Measurements from ENCODE around the gene CHRNE.
"Not testable (repeated sequence)": the region's sequence is repeated elsewhere in the genome, so short reads cannot be mapped to it uniquely, and the experiment has no call there.

CHRNE gene

DNA sequence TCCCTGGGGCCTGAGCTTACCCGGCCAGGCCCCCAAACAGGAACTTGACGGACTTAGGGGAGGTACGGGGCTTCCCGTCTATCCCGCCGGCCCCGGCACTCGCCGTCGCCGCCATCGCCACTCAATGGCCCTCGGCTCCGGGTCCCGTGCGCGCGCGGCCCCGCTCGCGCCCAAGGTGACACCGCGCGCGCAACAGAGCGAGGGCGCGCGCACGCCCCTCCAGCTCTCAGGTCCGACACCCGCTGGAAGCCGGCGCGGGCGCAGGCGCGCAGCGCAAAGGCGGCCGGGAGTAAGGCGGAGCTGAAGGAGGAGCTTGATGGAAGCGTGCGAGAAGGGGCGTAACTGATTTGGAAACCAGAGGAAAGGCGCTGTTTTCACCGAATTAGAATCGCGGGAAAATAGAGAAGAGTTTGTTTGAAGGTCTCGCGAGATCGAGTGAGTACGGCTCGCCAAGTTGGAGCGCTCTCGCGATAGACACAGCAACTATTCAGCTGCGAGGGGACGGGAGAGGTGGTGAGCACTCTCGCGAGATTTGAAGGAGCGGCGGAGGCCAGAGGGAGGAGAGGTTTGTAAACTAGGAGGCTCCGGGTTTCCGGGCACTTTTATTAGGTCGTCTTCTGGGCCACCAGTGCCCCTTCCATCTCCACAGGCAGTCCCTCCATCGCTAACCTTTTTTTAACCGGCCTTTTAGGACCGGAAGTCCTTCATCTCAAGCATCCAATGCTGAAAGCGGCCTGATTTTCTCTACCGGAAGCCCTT, 37.1 kb upstream of the CHRNE start, which contains the start of the genes RNF167 and SLC25A11:
RNF167 (plus strand) TSS at position 473 of the 759 bp plus-strand sequence. CDS start 642 bp downstream, outside the sequence.
SLC25A11 (minus strand) TSS at position 251 of the 759 bp plus-strand sequence; CDS start at position 115, 136 bp downstream.
- DNase-seq (ENCODE audit: low spot score), result peak; percentile 91

DNA sequence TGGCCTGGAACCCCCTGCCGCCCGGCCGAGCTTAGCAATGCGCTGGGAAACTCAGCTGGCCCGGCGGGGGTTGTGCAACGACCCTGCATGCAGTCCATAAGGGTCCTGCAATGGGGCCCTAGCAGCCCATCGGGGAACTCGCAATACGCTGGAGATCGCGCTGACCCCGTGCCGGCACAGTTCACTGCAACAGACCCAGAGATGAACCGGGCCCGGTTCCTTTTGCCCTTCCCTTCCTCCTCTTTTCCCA, 36.6 kb upstream of the CHRNE start:
- peak; percentile 41 for DNase-seq (ENCODE audit: low spot score)

DNA sequence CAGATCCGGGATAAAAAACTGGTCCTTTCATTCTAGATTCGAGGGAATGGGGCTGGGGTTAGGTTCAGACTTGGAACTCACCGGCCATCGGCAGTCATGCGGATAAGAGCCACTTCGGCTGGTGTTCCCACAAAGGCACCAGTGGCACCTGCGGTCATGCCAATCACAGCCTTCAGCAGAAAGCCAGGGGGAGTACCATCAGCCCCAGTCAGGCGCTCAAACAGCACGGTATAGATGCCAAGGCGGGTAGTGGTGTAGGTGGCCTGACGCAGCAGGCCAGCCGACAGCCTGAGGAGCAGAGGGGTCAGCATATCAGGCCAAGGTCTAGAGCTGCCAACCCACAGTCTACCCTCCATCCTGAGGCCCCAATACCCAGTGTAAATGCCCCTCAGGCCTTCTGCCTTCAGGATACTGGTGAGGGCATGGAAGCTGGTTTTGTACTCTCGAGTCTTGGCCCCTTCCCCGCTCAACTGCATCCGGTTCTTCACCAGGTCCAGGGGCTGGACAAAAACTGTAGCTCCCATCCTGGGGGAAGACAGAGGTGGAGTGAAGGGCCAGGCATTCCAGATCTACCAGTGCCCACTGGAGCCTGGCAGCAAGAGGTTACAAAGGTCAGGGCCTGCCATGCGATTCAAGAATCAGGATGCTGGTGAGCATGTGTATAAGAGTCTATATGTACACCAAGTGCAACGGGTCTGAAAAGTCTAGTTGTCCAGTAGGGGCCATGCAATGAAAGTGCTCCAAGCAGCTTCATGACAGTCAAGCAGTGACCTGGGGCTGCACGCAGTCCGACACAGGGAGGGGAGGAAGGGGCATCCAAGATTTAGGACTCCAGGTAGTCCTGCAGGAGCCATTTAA, 36.0 kb upstream of the CHRNE start:
- no peak for DNase-seq (ENCODE audit: low spot score)

DNA sequence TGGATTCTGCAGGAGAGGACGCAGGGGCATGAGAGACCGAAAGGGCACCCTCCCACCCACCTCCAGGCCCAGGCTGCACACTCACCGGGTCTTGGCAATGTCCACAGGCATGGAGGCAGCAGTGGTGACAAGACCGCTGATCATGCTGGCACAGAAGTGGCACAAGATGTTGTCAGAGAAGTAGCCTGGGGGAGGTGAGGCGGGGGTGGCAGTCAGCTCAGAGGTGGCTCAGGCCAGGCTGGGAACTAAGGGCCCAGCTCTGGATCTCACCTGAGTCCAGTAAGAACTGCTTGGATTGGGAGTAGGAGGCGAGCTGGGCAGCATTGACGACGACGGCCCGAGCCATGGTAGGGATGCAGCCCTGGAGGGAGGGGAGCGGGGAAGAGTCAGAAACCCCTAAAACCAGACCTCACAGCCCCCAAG, 35.2 kb upstream of the CHRNE start:
- DNase-seq (ENCODE audit: low spot score), result no peak

DNA sequence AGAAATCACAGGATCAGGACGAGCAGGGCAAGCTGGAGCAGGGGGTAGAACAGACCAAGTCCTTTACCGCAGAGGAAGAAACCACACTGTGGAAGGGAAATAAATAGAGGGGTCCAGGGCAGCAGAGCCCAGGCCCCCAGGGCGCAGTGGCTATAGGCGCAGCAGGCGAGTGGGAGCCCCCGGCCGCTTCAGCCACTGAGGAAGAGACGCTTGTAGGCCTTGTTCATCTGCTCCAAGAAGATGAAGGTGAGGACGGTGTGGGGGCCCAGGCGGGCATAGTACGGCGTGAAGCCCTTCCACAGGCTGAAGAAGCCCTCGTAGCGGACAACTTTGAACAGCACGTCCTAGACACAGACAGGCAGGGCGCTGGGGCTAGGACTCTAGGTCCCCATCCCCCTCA, 34.7 kb upstream of the CHRNE start:
- DNase-seq (ENCODE audit: low spot score), result no peak

DNA sequence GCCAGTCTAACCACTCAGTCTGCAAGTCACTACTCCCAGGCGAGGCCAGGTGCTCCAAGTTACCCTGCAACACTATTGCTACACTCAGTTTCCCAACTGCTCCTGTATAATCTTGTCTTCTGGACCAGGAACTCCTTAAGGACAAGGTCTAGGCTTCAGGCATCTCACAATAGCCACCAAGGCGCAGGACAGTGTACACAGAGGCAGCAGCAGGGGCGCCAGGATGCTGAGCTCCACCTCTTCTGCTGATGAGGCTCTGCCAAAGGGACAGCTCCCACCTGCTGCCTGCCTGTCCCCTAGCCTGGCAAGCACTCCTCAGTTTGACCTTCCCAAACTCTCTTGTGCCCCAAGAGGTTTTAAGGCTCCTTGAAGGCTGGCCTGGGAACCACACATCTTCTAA, 33.5 kb upstream of the CHRNE start:
- DNase-seq (ENCODE audit: low spot score), result no peak

DNA sequence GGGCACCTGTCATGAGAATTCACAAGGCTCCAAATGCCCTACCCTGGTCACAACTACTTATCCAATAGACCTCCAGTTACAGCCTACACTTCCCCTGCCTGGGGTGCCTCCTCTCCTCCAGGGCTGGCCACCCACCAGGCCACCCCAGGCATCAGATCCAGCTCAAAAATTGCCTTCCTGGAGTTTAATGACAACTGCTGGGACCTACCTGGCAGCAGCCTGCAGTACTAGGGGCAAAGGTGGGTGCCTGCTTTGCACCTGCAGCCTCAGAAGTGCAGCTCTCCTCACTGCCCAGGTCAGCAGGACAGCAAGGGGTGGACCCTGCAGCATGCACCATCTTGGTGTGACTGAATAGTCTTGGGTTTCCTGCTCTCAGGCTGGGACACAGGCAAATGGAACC, 32.8 kb upstream of the CHRNE start:
- DNase-seq (ENCODE audit: low spot score), result no peak

DNA sequence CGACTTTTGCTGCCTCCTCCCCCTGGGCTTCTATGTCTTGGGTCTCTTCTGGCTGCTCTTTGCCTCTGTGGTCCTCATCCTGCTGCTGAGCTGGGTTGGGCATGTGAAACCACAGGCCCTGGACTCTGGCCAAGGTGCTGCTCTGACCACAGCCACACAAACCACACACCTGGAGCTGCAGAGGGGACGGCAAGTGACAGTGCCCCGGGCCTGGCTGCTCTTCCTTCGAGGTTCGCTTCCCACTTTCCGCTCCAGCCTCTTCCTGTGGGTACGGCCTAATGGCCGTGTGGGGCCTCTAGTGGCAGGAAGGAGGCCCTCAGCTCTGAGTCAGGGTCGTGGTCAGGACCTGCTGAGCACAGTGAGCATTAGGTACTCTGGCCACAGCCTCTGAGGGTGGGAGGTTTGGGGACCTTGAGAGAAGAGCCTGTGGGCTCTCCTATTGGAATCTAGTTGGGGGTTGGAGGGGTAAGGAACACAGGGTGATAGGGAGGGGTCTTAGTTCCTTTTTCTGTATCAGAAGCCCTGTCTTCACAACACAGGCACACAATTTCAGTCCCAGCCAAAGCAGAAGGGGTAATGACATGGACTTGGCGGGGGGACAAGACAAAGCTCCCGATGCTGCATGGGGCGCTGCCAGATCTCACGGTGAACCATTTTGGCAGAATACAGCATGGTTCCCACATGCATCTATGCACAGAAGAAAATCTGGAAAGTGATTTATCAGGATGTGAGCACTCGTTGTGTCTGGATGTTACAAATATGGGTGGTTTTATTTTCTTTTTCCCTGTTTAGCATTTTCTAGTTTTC, 31.5 kb upstream of the CHRNE start:
- no peak for DNase-seq (ENCODE audit: low spot score)

DNA sequence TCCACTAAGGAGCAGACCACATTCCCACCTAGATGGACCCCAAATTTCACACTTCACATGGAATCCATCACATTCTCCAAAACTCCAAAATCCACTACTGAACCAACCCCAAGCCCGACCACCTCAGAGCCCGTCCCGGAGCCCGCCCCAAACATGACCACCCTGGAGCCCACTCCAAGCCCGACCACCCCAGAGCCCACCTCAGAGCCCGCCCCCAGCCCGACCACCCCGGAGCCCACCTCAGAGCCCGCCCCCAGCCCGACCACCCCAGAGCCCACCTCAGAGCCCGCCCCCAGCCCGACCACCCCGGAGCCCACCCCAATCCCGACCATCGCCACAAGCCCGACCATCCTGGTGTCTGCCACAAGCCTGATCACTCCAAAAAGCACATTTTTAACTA, 30.7 kb upstream of the CHRNE start:
- no peak for DNase-seq (ENCODE audit: low spot score)

DNA sequence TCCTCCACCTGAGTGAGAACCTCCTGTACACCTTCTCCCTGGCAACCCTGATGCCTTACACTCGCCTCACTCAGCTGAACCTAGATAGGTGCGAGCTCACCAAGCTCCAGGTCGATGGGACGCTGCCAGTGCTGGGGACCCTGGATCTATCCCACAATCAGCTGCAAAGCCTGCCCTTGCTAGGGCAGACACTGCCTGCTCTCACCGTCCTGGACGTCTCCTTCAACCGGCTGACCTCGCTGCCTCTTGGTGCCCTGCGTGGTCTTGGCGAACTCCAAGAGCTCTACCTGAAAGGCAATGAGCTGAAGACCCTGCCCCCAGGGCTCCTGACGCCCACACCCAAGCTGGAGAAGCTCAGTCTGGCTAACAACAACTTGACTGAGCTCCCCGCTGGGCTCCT, 29.9 kb upstream of the CHRNE start:
- no peak for DNase-seq (ENCODE audit: low spot score)

DNA sequence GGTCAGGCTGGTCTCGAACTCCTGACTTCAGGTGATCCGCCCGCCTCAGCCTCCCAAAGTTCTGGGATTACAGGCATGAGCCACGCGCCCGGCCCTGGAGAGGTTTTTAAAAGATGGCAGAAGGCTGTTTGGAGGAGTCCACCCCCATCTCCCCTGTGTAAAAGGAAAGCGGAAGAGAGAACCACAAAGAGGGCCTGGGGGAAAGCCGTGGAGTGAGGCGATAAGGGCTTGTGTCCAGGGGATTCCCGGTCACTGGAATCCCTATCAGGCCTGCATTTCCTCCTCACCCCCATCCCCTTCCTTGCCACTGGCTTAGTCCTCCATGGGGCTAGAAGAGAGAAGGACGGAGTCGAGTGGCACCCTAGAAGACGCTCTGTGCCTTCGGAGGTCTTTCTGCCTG, 29.1 kb upstream of the CHRNE start, which contains the start of gene GP1BA:
GP1BA (plus strand) TSS at position 315 of the 400 bp plus-strand sequence. CDS start 328 bp downstream, outside the sequence.
- DNase-seq (ENCODE audit: low spot score), result no peak

DNA sequence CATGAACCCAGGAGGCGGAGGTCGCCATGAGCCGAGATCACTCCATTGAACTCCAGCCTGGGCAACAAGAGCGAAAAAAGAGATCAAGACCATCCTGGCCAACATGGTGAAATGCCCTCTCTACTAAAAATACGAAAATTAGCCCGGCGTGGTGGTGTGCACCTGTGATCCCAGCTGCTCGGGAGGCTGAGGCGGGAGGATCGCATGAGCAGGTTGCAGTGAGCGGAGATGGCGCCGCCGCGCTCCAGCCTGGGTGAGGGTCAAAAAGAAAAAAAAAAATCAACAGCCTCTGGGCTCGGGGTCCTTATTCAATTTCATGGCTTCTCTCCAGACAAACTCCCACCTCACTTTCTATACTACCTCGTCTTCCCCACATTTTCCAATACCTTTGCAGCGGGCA, 26.0 kb upstream of the CHRNE start:
- no peak for DNase-seq (ENCODE audit: low spot score)

DNA sequence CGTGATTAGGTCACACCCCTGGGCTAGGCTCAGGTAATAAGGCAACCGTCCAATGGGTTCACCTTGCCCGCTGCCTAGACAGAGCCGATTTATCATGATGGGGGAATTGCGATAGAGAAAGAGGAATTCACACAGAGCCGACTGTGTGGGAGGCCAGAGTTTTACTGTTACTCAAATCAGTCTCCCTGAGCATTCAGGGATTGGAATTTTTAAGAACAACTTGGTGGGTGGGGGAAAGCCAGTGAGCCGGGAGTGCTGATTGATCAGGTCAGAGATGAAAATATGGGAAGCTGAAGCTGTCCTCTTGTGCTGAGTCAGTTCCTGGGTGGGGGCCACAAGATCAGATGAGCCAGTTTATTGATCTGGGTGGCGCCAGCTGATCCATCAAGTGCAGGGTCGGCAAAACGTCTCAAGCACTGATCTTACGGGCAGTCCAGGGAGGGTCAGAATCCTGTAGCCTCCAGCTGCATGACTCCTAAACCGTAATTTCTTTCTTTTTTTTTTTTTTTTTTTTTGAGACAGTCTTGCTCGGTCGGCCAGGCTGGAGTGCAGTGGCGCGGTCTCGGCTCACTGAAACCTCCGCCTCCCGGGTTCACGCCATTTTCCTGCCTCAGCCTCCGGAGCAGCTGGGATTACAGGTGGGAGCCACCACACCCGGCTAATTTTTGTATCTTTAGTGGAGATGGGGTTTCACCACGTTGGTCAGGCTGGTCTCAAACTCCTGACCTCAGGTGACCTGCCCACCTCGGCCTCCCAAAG, 23.9 kb upstream of the CHRNE start:
- not testable (repeated sequence) for DNase-seq (ENCODE audit: low spot score)

DNA sequence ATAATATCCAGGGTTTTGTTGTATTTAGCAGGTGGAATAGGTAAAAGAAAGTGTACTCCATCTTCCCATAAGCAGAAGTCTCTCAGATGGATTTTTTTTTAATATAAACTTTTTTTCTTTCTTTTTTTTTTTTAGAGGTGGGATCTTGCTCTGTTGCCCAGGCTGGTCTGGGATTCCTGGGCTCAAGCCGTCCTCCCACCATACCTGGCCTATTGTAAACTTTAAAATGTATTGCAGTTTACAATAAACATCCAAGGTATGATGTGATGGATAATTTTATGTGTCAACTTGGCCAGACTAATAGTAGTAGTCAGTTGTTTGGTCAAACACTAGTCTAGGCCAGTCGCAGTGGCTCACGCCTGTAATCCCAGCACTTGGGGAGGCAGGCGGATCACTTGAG, 18.4 kb upstream of the CHRNE start:
- DNase-seq (ENCODE audit: low spot score), result no peak

DNA sequence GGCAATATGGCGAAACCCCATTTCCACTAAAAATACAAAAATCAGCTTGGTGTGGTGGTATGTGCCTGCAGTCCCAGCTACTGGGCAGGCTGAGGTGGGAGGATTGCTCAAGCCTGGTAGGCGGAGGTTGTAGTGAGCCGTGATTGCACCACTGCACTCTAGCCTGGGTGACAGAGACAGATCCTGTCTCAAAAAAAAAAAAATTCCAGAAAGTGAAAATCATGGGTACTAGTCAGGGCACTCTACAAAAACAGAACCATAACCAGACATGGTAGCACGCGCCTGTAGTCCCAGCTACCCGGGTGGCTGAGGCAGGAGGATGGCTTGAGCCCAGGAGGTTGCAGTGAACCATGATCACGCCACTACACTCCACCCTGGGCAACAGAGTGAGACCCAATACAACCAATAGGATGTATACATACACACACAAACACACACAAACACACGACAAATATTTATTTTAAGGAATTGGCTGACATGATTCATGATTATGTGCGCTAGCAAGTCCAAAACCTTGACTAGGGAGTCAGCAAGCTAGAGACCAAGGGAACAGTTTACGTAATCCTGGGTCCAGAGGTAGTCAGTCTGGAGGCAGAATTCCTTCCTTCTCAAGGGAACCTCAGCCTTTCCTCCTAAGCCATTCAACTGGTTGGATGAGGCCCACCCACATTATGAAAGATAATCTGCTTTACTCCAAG, 17.6 kb upstream of the CHRNE start:
- DNase-seq (ENCODE audit: low spot score), result no peak

DNA sequence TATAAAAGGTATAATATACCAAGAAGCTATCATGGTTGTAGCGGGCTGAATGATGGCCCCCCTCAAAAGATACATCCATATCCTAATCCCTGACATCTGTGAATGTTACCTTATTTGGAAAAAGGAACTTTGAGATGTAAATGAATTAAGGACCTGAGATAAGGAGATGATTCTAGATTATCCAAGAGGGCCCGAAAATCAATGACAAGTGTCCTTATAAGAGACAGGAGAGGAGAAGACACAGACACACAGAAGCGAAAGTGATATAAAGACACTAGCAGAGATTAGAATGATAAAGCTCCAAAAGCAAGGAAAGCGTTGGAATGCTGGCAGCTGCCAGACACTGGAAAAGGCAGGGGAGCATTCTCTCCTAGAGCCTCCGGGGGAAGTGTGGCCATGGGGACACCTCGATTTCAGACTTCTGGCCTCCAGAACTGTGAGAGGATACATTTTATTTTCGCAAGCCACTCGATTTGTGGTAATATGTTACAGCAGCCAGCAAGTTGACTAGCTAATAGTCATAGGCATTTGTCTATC, 16.7 kb upstream of the CHRNE start:
- no peak for DNase-seq (ENCODE audit: low spot score)

DNA sequence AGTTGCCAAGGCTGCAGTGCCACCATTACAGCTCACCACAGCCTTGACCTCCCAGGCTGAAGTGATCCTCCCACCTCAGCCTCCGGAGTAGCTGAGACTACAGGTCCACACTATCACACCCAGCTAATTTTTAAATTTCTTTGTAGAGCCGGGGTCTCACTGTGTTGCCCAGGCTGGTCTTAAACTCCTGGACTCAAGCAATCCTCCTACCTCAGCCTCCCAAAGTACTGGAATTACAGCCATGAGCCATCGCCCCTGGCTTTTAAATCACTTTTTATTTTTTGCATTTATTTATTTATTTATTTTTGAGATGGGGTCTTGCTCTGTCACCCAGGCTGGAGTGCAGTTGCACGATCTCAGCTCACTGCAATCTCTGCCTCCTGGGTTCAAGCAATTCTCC, 11.7 kb upstream of the CHRNE start:
- not testable (repeated sequence) for DNase-seq (ENCODE audit: low spot score)

DNA sequence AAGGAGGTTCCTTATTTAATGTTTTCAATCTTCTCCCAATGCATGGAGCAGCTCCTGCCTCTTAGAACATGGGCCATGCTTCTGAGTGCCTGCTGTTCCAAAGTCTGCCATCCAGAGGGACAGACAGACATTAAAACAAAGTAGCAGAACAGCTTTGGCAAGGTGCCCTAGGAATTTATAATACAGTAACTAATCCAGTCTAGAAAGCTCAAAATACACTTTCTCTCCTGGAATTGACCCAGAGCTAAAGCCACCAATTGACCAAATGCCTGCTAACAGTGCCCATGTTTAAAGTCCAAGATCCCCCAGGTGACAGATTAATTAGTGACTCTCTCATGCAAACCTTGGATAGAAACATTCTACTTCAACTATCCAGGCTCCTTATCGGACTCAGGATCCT, 11.1 kb upstream of the CHRNE start:
- DNase-seq (ENCODE audit: low spot score), result no peak

DNA sequence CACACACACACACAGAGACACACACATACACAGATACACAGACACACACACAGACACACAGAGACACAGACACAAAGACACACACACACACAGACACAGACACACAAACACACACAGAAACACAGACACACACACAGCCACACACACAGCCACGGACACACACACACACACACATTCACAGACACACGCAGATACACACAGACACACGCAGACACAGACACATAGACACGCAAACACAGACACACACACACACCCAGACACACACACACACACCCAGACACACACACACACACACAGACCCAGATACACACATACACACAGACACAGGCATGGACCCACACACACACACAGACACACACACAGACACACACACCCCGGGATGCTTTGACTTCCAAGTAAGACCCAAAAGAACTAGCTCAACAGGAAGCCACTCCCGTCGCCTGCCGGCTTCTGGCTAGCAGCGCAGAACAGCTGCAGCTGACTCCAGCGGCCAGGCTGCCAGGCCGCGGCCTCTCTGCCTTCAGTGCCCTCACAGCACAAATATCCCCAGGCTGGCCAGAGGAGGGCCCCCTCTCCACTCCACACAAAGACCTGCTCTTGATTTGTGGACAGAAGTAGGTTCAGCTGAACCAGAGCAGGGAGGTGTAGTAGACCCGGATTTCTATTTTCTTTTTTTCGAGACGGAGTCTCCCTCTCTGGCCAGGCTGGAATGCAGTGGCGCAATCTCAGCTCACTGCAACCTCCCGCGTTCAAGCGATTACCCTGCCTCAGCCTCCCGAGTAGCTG, 6.0 kb upstream of the CHRNE start:
- peak; percentile 76 for DNase-seq (ENCODE audit: low spot score)

DNA sequence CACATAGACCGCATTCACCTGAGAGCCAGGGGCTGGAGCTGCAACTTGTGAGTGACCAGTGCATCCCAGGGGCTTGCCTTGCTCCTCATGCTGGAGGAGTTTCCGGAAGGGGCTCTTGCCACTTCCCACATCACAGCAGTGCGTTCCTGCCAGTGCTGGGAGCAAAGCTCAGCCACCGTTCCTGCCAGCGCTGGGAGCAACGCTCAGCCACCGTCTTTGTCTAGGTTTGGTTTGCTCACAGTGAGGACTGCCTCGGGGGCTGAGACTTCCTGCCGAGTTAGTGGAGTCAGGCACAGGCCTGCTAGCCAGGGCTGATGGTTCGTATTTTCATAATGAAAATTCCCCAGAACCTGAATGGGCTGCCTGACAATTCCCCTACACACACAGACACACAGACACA, 5.4 kb upstream of the CHRNE start:
- no peak for DNase-seq (ENCODE audit: low spot score)
